OCI-LY7 (cell line): Measurements from ENCODE around the gene SOCS6. TPM values are rescaled to one million over a fixed set of nuclear protein-coding genes. Genes with fewer than 3 reads are reported as not detected.

ENCODE experiments used
- BruUV-seq: library from RNA; stranded (reverse); fragments of 400-500 nt; replicated peaks from 2 replicates; lab custom pipeline; 2021; lab: Mats Ljungman, UMichigan
- CTCF ChIA-PET: fragments of 300-600 bp; sonication (Branson Sonifier 250); formaldehyde crosslinking; loops from one replicate; lab custom pipeline; 2022; ENCODE audit warnings: antibody characterized with exemption; ENCODE audit not compliant: unreplicated experiment; lab: Charles Lee
- POLR2A ChIA-PET: fragments of 300-600 bp; sonication (Branson Sonifier 250); formaldehyde crosslinking; loops from one replicate; lab custom pipeline; 2022; ENCODE audit warnings: antibody characterized with exemption; lab: Charles Lee
- DNase-seq: peaks from one replicate; pipeline ENCODE4 v3.0.0-alpha.2; 2015; ENCODE audit warnings: low spot score
- H2AFZ ChIP-seq: fragments of 200-600 bp; sonication (generic), shearing (Covaris generic); 2 replicates; pipeline ENCODE4 v1.6.1; 2014; ENCODE audit warnings: mild to moderate bottlenecking, antibody characterized with exemption, low read length, moderate library complexity
- H3K27ac ChIP-seq: fragments of 200-600 bp; sonication (generic); 2 replicates; pipeline ENCODE4 v1.5.1; 2014; ENCODE audit warnings: mixed run types, low read depth, mild to moderate bottlenecking, moderate library complexity, low read length, inconsistent platforms; ENCODE audit not compliant: poor library complexity, severe bottlenecking
- H3K36me3 ChIP-seq: fragments of 200-600 bp; sonication (generic); 2 replicates; pipeline ENCODE4 v1.6.1; 2014; ENCODE audit warnings: mild to moderate bottlenecking, antibody characterized with exemption, low read length, moderate library complexity, mixed read lengths; ENCODE audit not compliant: insufficient read depth
- H3K4me1 ChIP-seq: fragments of 200-600 bp; sonication (generic); 2 replicates; pipeline ENCODE4 v1.5.1; 2014; ENCODE audit warnings: mild to moderate bottlenecking, low read length; ENCODE audit not compliant: insufficient read depth, poor library complexity, severe bottlenecking
- H3K4me2 ChIP-seq: fragments of 200-600 bp; sonication (generic); 2 replicates; pipeline ENCODE4 v1.6.1; 2014; ENCODE audit warnings: mild to moderate bottlenecking, low read length
- H3K4me3 ChIP-seq: fragments of 200-600 bp; sonication (generic); 2 replicates; pipeline ENCODE4 v1.5.1; 2014; ENCODE audit warnings: mild to moderate bottlenecking, low read depth, low read length; ENCODE audit not compliant: poor library complexity, severe bottlenecking
- H3K79me2 ChIP-seq: fragments of 200-600 bp; sonication (generic); 2 replicates; pipeline ENCODE4 v1.6.1; 2016; ENCODE audit warnings: low read depth, mild to moderate bottlenecking, low read length, moderate library complexity, mixed read lengths; ENCODE audit not compliant: insufficient read depth
- H3K9me2 ChIP-seq: fragments of 200-600 bp; sonication (generic); 2 replicates; pipeline ENCODE4 v1.6.1; 2016; ENCODE audit warnings: mild to moderate bottlenecking, low read length, mixed read lengths; ENCODE audit not compliant: insufficient read depth
- H3K9me3 ChIP-seq: fragments of 200-600 bp; sonication (generic); 2 replicates; pipeline ENCODE4 v1.6.1; 2014; ENCODE audit warnings: mild to moderate bottlenecking, mixed run types, low read length, mixed read lengths
- H4K20me1 ChIP-seq: fragments of 200-600 bp; sonication (generic); 2 replicates; pipeline ENCODE4 v1.6.1; 2014; ENCODE audit warnings: mild to moderate bottlenecking, antibody characterized with exemption, low read length, moderate library complexity, mixed read lengths; ENCODE audit not compliant: insufficient read depth
- CTCF ChIP-seq: fragments of 200-600 bp; sonication (generic); conservative IDR thresholded peaks from 2 replicates; pipeline ENCODE4 v1.5.1; 2014; ENCODE audit warnings: mild to moderate bottlenecking, antibody characterized with exemption, low read length, moderate library complexity, mixed read lengths
- EZH2phosphoT487 ChIP-seq: fragments of 200-600 bp; sonication (generic); IDR thresholded peaks from 2 replicates; pipeline ENCODE4 v1.6.1; 2018; ENCODE audit warnings: low read depth, borderline replicate concordance, mild to moderate bottlenecking, mixed run types, antibody characterized with exemption, low read length, moderate library complexity, mixed read lengths
- intact Hi-C: fragments of 100-400 bp; cut with micrococcal nuclease; formaldehyde crosslinking; loops from one replicate; pipeline ENCODE4 v1.10.0; 2022; ENCODE audit not compliant: unreplicated experiment
- total RNA-seq, 2 experiments: library from RNA; depleted of rRNA in 1 of 2; stranded (reverse); fragments of >200 nt in 1 of 2; shearing (Covaris generic) in 1 of 2; gene quantifications; 2 replicates each; pipeline ENCODE4 v1.2.3, GENCODE V29; 2014 to 2022

Gene SOCS6
- total RNA-seq, 2 experiments from 2014 or later, result not detected

GRCh38 chr18:70368903-70369302 lies 80.1 kb downstream of the SOCS6 start:
- H3K4me1 ChIP-seq, result no peaks in the 10 kb centered on the region
- no peak for DNase-seq
- no peaks in the 10 kb centered on the region for H3K9me2 ChIP-seq
- H4K20me1 ChIP-seq, result no peaks in the 10 kb centered on the region
- BruUV-seq, result no TSS peak
- no peak overlapping the region for H3K4me3 ChIP-seq
- POLR2A ChIA-PET, result no interaction called here
- H3K36me3 ChIP-seq, result no peaks in the 10 kb centered on the region
- TF ChIP-seq CTCF (no peak), EZH2phosphoT487 (no peak)
- intact Hi-C loops, result no loop called here
- no peaks in the 10 kb centered on the region for H3K9me3 ChIP-seq
- H3K79me2 ChIP-seq, result no peaks in the 10 kb centered on the region
- H3K4me2 ChIP-seq, result no peak overlapping the region
- no peak overlapping the region for H2AFZ ChIP-seq
- no peak overlapping the region for H3K27ac ChIP-seq
- CTCF ChIA-PET, result no interaction called here

GRCh38 chr18:70370762-70371733 lies 82.2 kb downstream of the SOCS6 start:
- Histone ChIP-seq H3K36me3 (no peaks in the 10 kb centered on the region), H3K4me3 (no peak overlapping the region), H3K27ac (no peak overlapping the region), H3K4me1 (no peaks in the 10 kb centered on the region), H3K4me2 (no peak overlapping the region), H3K9me3 (no peaks in the 10 kb centered on the region), H2AFZ (no peak overlapping the region), H4K20me1 (no peaks in the 10 kb centered on the region), H3K9me2 (no peaks in the 10 kb centered on the region), H3K79me2 (no peaks in the 10 kb centered on the region)
- no TSS peak for BruUV-seq
- ChIA-PET POLR2A (no interaction called here), CTCF (no interaction called here)
- intact Hi-C loops, result no loop called here
- TF ChIP-seq EZH2phosphoT487 (no peak), CTCF (no peak)
- no peak for DNase-seq

GRCh38 chr18:70371908-70372307 lies 83.1 kb downstream of the SOCS6 start:
- H3K9me2 ChIP-seq, result no peaks in the 10 kb centered on the region
- POLR2A ChIA-PET, result no interaction called here
- intact Hi-C loops, result no loop called here
- BruUV-seq, result no TSS peak
- no peak for TF ChIP-seq CTCF
- no peak for TF ChIP-seq EZH2phosphoT487
- H3K36me3 ChIP-seq, result no peaks in the 10 kb centered on the region
- no peak overlapping the region for H2AFZ ChIP-seq
- no peaks in the 10 kb centered on the region for H3K4me1 ChIP-seq
- H3K4me2 ChIP-seq, result no peak overlapping the region
- CTCF ChIA-PET, result no interaction called here
- no peaks in the 10 kb centered on the region for H3K79me2 ChIP-seq
- H4K20me1 ChIP-seq, result no peaks in the 10 kb centered on the region
- no peak overlapping the region for H3K4me3 ChIP-seq
- no peak for DNase-seq
- H3K9me3 ChIP-seq, result no peaks in the 10 kb centered on the region
- no peak overlapping the region for H3K27ac ChIP-seq
